Activated CD4-positive, alpha-beta T cell treated with anti-CD3 and anti-CD28 coated beads for 36 hours (primary cell): ENCODE results near the gene CFAP68. TPM values are rescaled to one million over a fixed set of nuclear protein-coding genes. Genes with fewer than 3 reads are reported as not detected.

Experiments
- ATAC-seq: fragments of 200-7000 bp; cut with Tn5 transposase; one replicate; pipeline ENCODE4 v1.10.0; 2021; ENCODE audit warnings: mild to moderate bottlenecking, moderate library complexity
- CTCF ChIA-PET: fragments of 350-600 bp; sonication (Branson Sonifier 250); formaldehyde crosslinking; loops from one replicate; lab custom pipeline; 2021; ENCODE audit warnings: antibody characterized with exemption; lab: Charles Lee
- POLR2A ChIA-PET: fragments of 350-600 bp; sonication (Branson Sonifier 250); formaldehyde crosslinking; loops from one replicate; lab custom pipeline; 2021; ENCODE audit warnings: antibody characterized with exemption, inconsistent platforms; lab: Charles Lee
- DNase-seq: peaks from one replicate; pipeline ENCODE4 v3.0.0-alpha.2; 2020
- H3K27ac Mint-ChIP-seq: one replicate; pipeline ENCODE4 v1.8.0; 2021; ENCODE audit warnings: mixed read lengths
- H3K27me3 Mint-ChIP-seq: one replicate; pipeline ENCODE4 v1.8.0; 2021; ENCODE audit warnings: mixed read lengths
- H3K36me3 Mint-ChIP-seq: one replicate; pipeline ENCODE4 v1.8.0; 2021; ENCODE audit warnings: low read depth, mixed read lengths
- H3K4me1 Mint-ChIP-seq: one replicate; pipeline ENCODE4 v1.8.0; 2021; ENCODE audit warnings: mixed read lengths
- H3K4me3 Mint-ChIP-seq: one replicate; pipeline ENCODE4 v1.8.0; 2021; ENCODE audit warnings: mild to moderate bottlenecking, moderate library complexity, mixed read lengths
- H3K9me3 Mint-ChIP-seq: one replicate; pipeline ENCODE4 v1.8.0; 2021; ENCODE audit warnings: low read depth, mixed read lengths
- intact Hi-C, 2 experiments: fragments of 100-400 bp; cut with DNase I in 1 of 2; cut with micrococcal nuclease in 1 of 2; formaldehyde crosslinking; loops; one replicate each; pipeline versions ENCODE4 v1.14.2 to v1.15.1; 2022 to 2024; cut with DNase I, micrococcal nuclease
- total RNA-seq, 2 experiments: library from RNA; stranded (reverse); gene quantifications; one replicate each; pipeline ENCODE4 v1.2.3, GENCODE V29; 2021

Gene CFAP68
- total RNA-seq, 2 experiments from 2014 or later = 32.1 to 49.7 TPM

GRCh38 chr11:111917788-111918187 is 38.4 kb downstream of the CFAP68 start:
- ChIA-PET POLR2A (no interaction called here), CTCF (interaction anchor here (0.9 to 1.3 kb wide), 3 partner anchors 9 to 64 kb away, joined by 3 to 5 read pairs (median 3); no protein-coding TSS in a partner anchor)
- no peaks in the 10 kb centered on the region for H3K9me3 Mint-ChIP-seq
- H3K36me3 Mint-ChIP-seq = no peaks in the 10 kb centered on the region
- DNase-seq (no peak), ATAC-seq (no peak)
- no peak overlapping the region for H3K4me3 Mint-ChIP-seq
- no peak overlapping the region for H3K27ac Mint-ChIP-seq
- intact Hi-C loops = no loop called here
- peaks cover 19% of the 10 kb centered on the region for H3K27me3 Mint-ChIP-seq
- H3K4me1 Mint-ChIP-seq = no peaks in the 10 kb centered on the region

- DNase-seq = no peak
- ChIA-PET CTCF (interaction anchor here (0.6 to 1.3 kb wide), 4 partner anchors 8 to 301 kb away, joined by 3 read pairs; no protein-coding TSS in a partner anchor), POLR2A (no interaction called here)
- Mint-ChIP-seq H3K27ac (no peak within 1 kb of the TSS), H3K4me3 (no peak within 1 kb of the TSS), H3K36me3 (no peaks in the 10 kb centered on the region), H3K4me1 (no peaks in the 10 kb centered on the region), H3K27me3 (peaks cover 17% of the 10 kb centered on the region), H3K9me3 (no peaks in the 10 kb centered on the region)
- intact Hi-C loops = no loop called here
- ATAC-seq = no peak
Measured at GRCh38 chr11:111918390-111919256, 39.3 kb downstream of the CFAP68 start, which contains the start of gene C11orf52. C11orf52 (plus strand) TSS chr11:111918913; CDS start chr11:111918973, 60 bp downstream.

GRCh38 chr11:111920908-111921307 is 41.6 kb downstream of the CFAP68 start:
- no peak for DNase-seq
- H3K27ac Mint-ChIP-seq = no peak overlapping the region
- intact Hi-C loops = no loop called here
- CTCF ChIA-PET = interaction anchor here (0.6 kb wide), 1 partner anchor 35 kb away, joined by 3 read pairs; no protein-coding TSS in a partner anchor
- H3K36me3 Mint-ChIP-seq = no peaks in the 10 kb centered on the region
- POLR2A ChIA-PET = no interaction called here
- H3K27me3 Mint-ChIP-seq = peaks cover 8% of the 10 kb centered on the region
- peaks cover 3% of the 10 kb centered on the region for H3K4me1 Mint-ChIP-seq
- H3K9me3 Mint-ChIP-seq = no peaks in the 10 kb centered on the region
- H3K4me3 Mint-ChIP-seq = no peak overlapping the region
- no peak for ATAC-seq

GRCh38 chr11:111921541-111922230 is 42.3 kb downstream of the CFAP68 start:
- Mint-ChIP-seq H3K4me3 (no peak overlapping the region), H3K27ac (no peak overlapping the region), H3K27me3 (peaks cover 2% of the 10 kb centered on the region), H3K4me1 (peaks cover 10% of the 10 kb centered on the region), H3K36me3 (no peaks in the 10 kb centered on the region), H3K9me3 (no peaks in the 10 kb centered on the region)
- ChIA-PET POLR2A (no interaction called here), CTCF (interaction anchor here (0.6 kb wide), 3 partner anchors 16 to 50 kb away, joined by 3 to 4 read pairs (median 3); partner anchors contain the start of genes ALG9 and DIXDC1)
- no peak for DNase-seq
- no peak for ATAC-seq
- intact Hi-C loops = no loop called here

- Mint-ChIP-seq H3K4me1 (peaks cover 18% of the 10 kb centered on the region), H3K4me3 (no peak overlapping the region), H3K9me3 (no peaks in the 10 kb centered on the region), H3K36me3 (no peaks in the 10 kb centered on the region), H3K27me3 (peaks cover 2% of the 10 kb centered on the region), H3K27ac (no peak overlapping the region)
- ATAC-seq = no peak
- ChIA-PET POLR2A (no interaction called here), CTCF (no interaction called here)
- intact Hi-C loops = no loop called here
- no peak for DNase-seq
Measured at GRCh38 chr11:111922803-111923202, 43.5 kb downstream of the CFAP68 start.

- DNase-seq (no peak), ATAC-seq (no peak)
- Mint-ChIP-seq H3K27ac (no peak overlapping the region), H3K4me3 (no peak overlapping the region), H3K9me3 (no peaks in the 10 kb centered on the region), H3K4me1 (peaks cover 18% of the 10 kb centered on the region), H3K27me3 (peaks cover 2% of the 10 kb centered on the region), H3K36me3 (no peaks in the 10 kb centered on the region)
- intact Hi-C loops = no loop called here
- ChIA-PET POLR2A (no interaction called here), CTCF (no interaction called here)
Measured at GRCh38 chr11:111923351-111923788, 44.0 kb downstream of the CFAP68 start.

- CTCF ChIA-PET = interaction anchor here (0.9 kb wide), 1 partner anchor 42 kb away, joined by 3 read pairs; no protein-coding TSS in a partner anchor
- peaks cover 2% of the 10 kb centered on the region for H3K27me3 Mint-ChIP-seq
- intact Hi-C loops = no loop called here
- no peak overlapping the region for H3K27ac Mint-ChIP-seq
- ATAC-seq (no peak), DNase-seq (no peak)
- peaks cover 18% of the 10 kb centered on the region for H3K4me1 Mint-ChIP-seq
- no peaks in the 10 kb centered on the region for H3K36me3 Mint-ChIP-seq
- no peak overlapping the region for H3K4me3 Mint-ChIP-seq
- POLR2A ChIA-PET = no interaction called here
- no peaks in the 10 kb centered on the region for H3K9me3 Mint-ChIP-seq
Measured at GRCh38 chr11:111923951-111924350, 44.6 kb downstream of the CFAP68 start.

- Mint-ChIP-seq H3K9me3 (no peaks in the 10 kb centered on the region), H3K27me3 (no peaks in the 10 kb centered on the region), H3K4me1 (peaks cover 18% of the 10 kb centered on the region), H3K36me3 (no peaks in the 10 kb centered on the region), H3K4me3 (peak overlapping the region; percentile 75), H3K27ac (peak overlapping the region; percentile 92)
- ATAC-seq (no peak), DNase-seq (no peak)
- POLR2A ChIA-PET = interaction anchor here (1.1 to 1.7 kb wide), 6 partner anchors 10 to 157 kb away, joined by 3 to 14 read pairs (median 6); partner anchors contain the start of genes ALG9 and DIXDC1
- CTCF ChIA-PET = interaction anchor here (1.2 to 2.6 kb wide), 10 partner anchors 12 to 161 kb away, joined by 3 to 38 read pairs (median 6); partner anchors contain the start of genes ALG9, DIXDC1, SDHD and TIMM8B
- intact Hi-C loops = loop anchor here (1.0 to 5.0 kb wide), 7 partner anchors 55 to 1388 kb away; partner anchors contain the start of genes PPP2R1B (in 2 of the 2), ALG9 (in 1 of the 2), DLAT (in 1 of the 2) and PTS (in 1 of the 2)
Measured at GRCh38 chr11:111925953-111926352, 46.6 kb downstream of the CFAP68 start.

GRCh38 chr11:111926505-111927391 is 47.4 kb downstream of the CFAP68 start:
- Mint-ChIP-seq H3K4me3 (peak overlapping the region; percentile 75), H3K27ac (peak overlapping the region; percentile 92), H3K9me3 (no peaks in the 10 kb centered on the region), H3K36me3 (no peaks in the 10 kb centered on the region), H3K27me3 (no peaks in the 10 kb centered on the region), H3K4me1 (peaks cover 18% of the 10 kb centered on the region)
- POLR2A ChIA-PET = interaction anchor here (0.7 to 1.7 kb wide), 10 partner anchors 10 to 156 kb away, joined by 3 to 14 read pairs (median 4); partner anchors contain the start of genes ALG9 and DIXDC1
- DNase-seq (peak; percentile 96), ATAC-seq (peak; percentile 91)
- CTCF ChIA-PET = interaction anchor here (0.6 to 2.6 kb wide), 22 partner anchors 8 to 1470 kb away, joined by 3 to 38 read pairs (median 4); partner anchors contain the start of genes ALG9, C11orf52, DIXDC1 and SDHD
- intact Hi-C loops = loop anchor here (1.0 to 5.0 kb wide), 14 partner anchors 47 to 1388 kb away; partner anchors contain the start of genes ALG9 (in 2 of the 2), CFAP68 (in 2 of the 2), DLAT (in 2 of the 2) and FDXACB1 (in 2 of the 2)

- Mint-ChIP-seq H3K36me3 (no peaks in the 10 kb centered on the region), H3K4me1 (peaks cover 42% of the 10 kb centered on the region), H3K27ac (no peak overlapping the region), H3K27me3 (no peaks in the 10 kb centered on the region), H3K9me3 (no peaks in the 10 kb centered on the region), H3K4me3 (no peak overlapping the region)
- intact Hi-C loops = loop anchor here in 1 of 2 experiments (10.0 kb wide), 1 partner anchor 124 kb away; no protein-coding TSS in a partner anchor
- DNase-seq (no peak), ATAC-seq (no peak)
- ChIA-PET CTCF (interaction anchor here (1.8 to 2.5 kb wide), 3 partner anchors 47 to 55 kb away, joined by 5 to 18 read pairs (median 10); no protein-coding TSS in a partner anchor), POLR2A (no interaction called here)
Measured at GRCh38 chr11:111930472-111930871, 51.1 kb downstream of the CFAP68 start.
